GM23338 (cell line): ENCODE measurements around the gene HACD2. TPM values are rescaled to one million over a fixed set of nuclear protein-coding genes. Genes with fewer than 3 reads are reported as not detected.

ENCODE experiments used
- ATAC-seq: fragments of 200-7000 bp; cut with Tn5 transposase; 3 replicates; pipeline ENCODE4 v1.9.1; 2020
- DNase-seq: peaks from one replicate; pipeline ENCODE4 v3.0.0-alpha.2; 2015; ENCODE audit warnings: low spot score
- H2AFZ ChIP-seq: fragments of 200-600 bp; sonication (generic); 2 replicates; pipeline ENCODE4 v1.8.0; 2016; ENCODE audit warnings: antibody characterized with exemption, mild to moderate bottlenecking, moderate library complexity
- H3F3A ChIP-seq: fragments of 200-600 bp; sonication (generic); replicated peaks from 2 replicates; pipeline ENCODE4 v1.8.0; 2017; ENCODE audit warnings: antibody characterized with exemption, mixed run types, low read depth
- H3K27ac ChIP-seq: fragments of 200-600 bp; sonication (generic); 2 replicates; pipeline ENCODE4 v1.6.1; 2016; ENCODE audit warnings: low read depth
- H3K27me3 ChIP-seq: fragments of 200-600 bp; sonication (generic); 2 replicates; pipeline ENCODE4 v1.8.0; 2016; ENCODE audit warnings: mild to moderate bottlenecking, mixed run types, moderate library complexity; ENCODE audit not compliant: insufficient read depth
- H3K36me3 ChIP-seq: fragments of 200-600 bp; sonication (generic); 2 replicates; pipeline ENCODE4 v1.8.0; 2016; ENCODE audit warnings: mild to moderate bottlenecking; ENCODE audit not compliant: insufficient read depth
- H3K4me1 ChIP-seq: fragments of 200-600 bp; sonication (generic); 2 replicates; pipeline ENCODE4 v1.8.0; 2016; ENCODE audit warnings: mild to moderate bottlenecking, moderate library complexity; ENCODE audit not compliant: insufficient read depth
- H3K4me2 ChIP-seq: fragments of 200-600 bp; sonication (generic); 2 replicates; pipeline ENCODE4 v1.7.1; 2017; ENCODE audit warnings: mixed run types
- H3K4me3 ChIP-seq: fragments of 200-600 bp; sonication (generic); 2 replicates; pipeline ENCODE4 v1.6.1; 2016; ENCODE audit warnings: mixed run types
- H3K79me2 ChIP-seq: fragments of 200-600 bp; sonication (generic); replicated peaks from 2 replicates; pipeline ENCODE4 v1.8.0; 2017; ENCODE audit warnings: mild to moderate bottlenecking; ENCODE audit not compliant: insufficient read depth
- H3K9me2 ChIP-seq: fragments of 200-600 bp; sonication (generic); 2 replicates; pipeline ENCODE4 v1.8.0; 2017; ENCODE audit not compliant: insufficient read depth
- H4K20me1 ChIP-seq: fragments of 200-600 bp; sonication (generic); replicated peaks from 2 replicates; pipeline ENCODE4 v1.8.0; 2017; ENCODE audit warnings: mild to moderate bottlenecking; ENCODE audit not compliant: insufficient read depth
- H3K27ac Mint-ChIP-seq: 2 replicates; pipeline ENCODE4 v1.8.0; 2020; ENCODE audit warnings: inconsistent platforms, mild to moderate bottlenecking, moderate library complexity, mixed read lengths
- H3K27me3 Mint-ChIP-seq: 3 replicates; pipeline ENCODE4 v1.8.0; 2022; ENCODE audit warnings: low read depth, mild to moderate bottlenecking, moderate library complexity, mixed read lengths, inconsistent platforms; ENCODE audit not compliant: insufficient read depth, poor library complexity
- H3K36me3 Mint-ChIP-seq: 3 replicates; pipeline ENCODE4 v1.8.0; 2021; ENCODE audit warnings: low read depth, mild to moderate bottlenecking, inconsistent platforms, moderate library complexity, mixed read lengths
- H3K4me1 Mint-ChIP-seq: 3 replicates; pipeline ENCODE4 v1.8.0; 2020; ENCODE audit warnings: mild to moderate bottlenecking, inconsistent platforms, mixed read lengths
- H3K4me3 Mint-ChIP-seq: 3 replicates; pipeline ENCODE4 v1.8.0; 2021; ENCODE audit warnings: moderate library complexity, mild to moderate bottlenecking, inconsistent platforms, mixed read lengths
- H3K9me3 Mint-ChIP-seq: 3 replicates; pipeline ENCODE4 v1.8.0; 2020; ENCODE audit warnings: moderate library complexity, mild to moderate bottlenecking, inconsistent platforms, mixed read lengths
- CREB1 ChIP-seq: fragments of 250-450 bp; sonication (Bioruptor Pico); IDR thresholded peaks from 2 replicates; pipeline ENCODE4 v1.5.0; 2020; ENCODE audit warnings: low read depth, mild to moderate bottlenecking, moderate library complexity
- CTCF ChIP-seq, 2 experiments: fragments of 200-600 bp in 1 of 2; sonication (generic) in 1 of 2; conservative IDR thresholded peaks; 2 replicates each; pipeline versions ENCODE4 v1.5.1 to v1.6.1; 2016 to 2017; ENCODE audit warnings: antibody characterized with exemption in 2 of 2, low read depth in 2 of 2, mild to moderate bottlenecking in 2 of 2, moderate library complexity in 1 of 2
- ETS1 ChIP-seq: IDR thresholded peaks from 2 replicates; pipeline ENCODE4 v1.6.1; 2016; ENCODE audit warnings: antibody characterized with exemption
- EZH2 ChIP-seq: fragments of 200-600 bp; sonication (generic); IDR thresholded peaks from one replicate; pipeline ENCODE4 v1.8.0; 2017; ENCODE audit warnings: antibody characterized with exemption, mild to moderate bottlenecking, low read depth; ENCODE audit not compliant: unreplicated experiment
- EZH2phosphoT487 ChIP-seq: fragments of 200-600 bp; sonication (generic); IDR thresholded peaks from one replicate; pipeline ENCODE4 v1.8.1; 2018; ENCODE audit warnings: antibody characterized with exemption; ENCODE audit not compliant: unreplicated experiment
- JUNB ChIP-seq: IDR thresholded peaks from one replicate; pipeline ENCODE4 v1.6.1; 2016; ENCODE audit warnings: antibody characterized with exemption; ENCODE audit not compliant: unreplicated experiment
- NANOG ChIP-seq: IDR thresholded peaks from 2 replicates; pipeline ENCODE4 v1.6.1; 2016; ENCODE audit warnings: antibody characterized with exemption, borderline replicate concordance
- POLR2AphosphoS5 ChIP-seq: IDR thresholded peaks from 2 replicates; pipeline ENCODE4 v1.6.1; 2016; ENCODE audit warnings: antibody characterized with exemption, low read depth
- REST ChIP-seq: IDR thresholded peaks from one replicate; pipeline ENCODE4 v1.6.1; 2018; ENCODE audit warnings: antibody characterized with exemption; ENCODE audit not compliant: unreplicated experiment
- STAT1 ChIP-seq: IDR thresholded peaks from one replicate; pipeline ENCODE4 v1.6.1; 2016; ENCODE audit warnings: antibody characterized with exemption; ENCODE audit not compliant: unreplicated experiment
- ZNF114 ChIP-seq: fragments of 250-450 bp; sonication (Bioruptor Pico); IDR thresholded peaks from 2 replicates; pipeline ENCODE4 v1.5.0; 2020; ENCODE audit warnings: mild to moderate bottlenecking, moderate library complexity
- ZNF331 ChIP-seq: fragments of 250-450 bp; sonication (Bioruptor Pico); IDR thresholded peaks from 2 replicates; pipeline ENCODE4 v1.5.0; 2020; ENCODE audit warnings: low read depth, mild to moderate bottlenecking, moderate library complexity
- ZNF462 ChIP-seq: fragments of 250-450 bp; sonication (Bioruptor Pico); IDR thresholded peaks from 2 replicates; pipeline ENCODE4 v1.5.0; 2020; ENCODE audit warnings: mild to moderate bottlenecking, moderate library complexity
- polyA plus RNA-seq: library from polyadenylated mRNA; unstranded; fragments of >200 nt; fragmentation: Nextera tagmentation; extraction: Ambion mirVana; gene quantifications from 2 replicates; pipeline ENCODE4 v1.2.1, GENCODE V29; 2016
- total RNA-seq: library from RNA; depleted of rRNA; stranded (reverse); fragments of >200 nt; shearing (Covaris generic); gene quantifications from 2 replicates; pipeline ENCODE4 v1.2.3, GENCODE V29; 2014

The HACD2 gene
- total and polyA plus RNA-seq, 2 experiments from 2014 or later = 13.4 to 31.5 TPM

GRCh38 chr3:123546133-123546755 is 38.6 kb downstream of the HACD2 start:
- H3K27me3 ChIP-seq = no peaks in the 10 kb centered on the region
- H2AFZ ChIP-seq = no peak overlapping the region
- no peak overlapping the region for H3K4me3 Mint-ChIP-seq
- no peaks in the 10 kb centered on the region; the same call in 2 of the 3 replicates for H3K4me1 Mint-ChIP-seq
- no peak overlapping the region for H3K4me3 ChIP-seq
- TF ChIP-seq EZH2 (no peak), EZH2phosphoT487 (no peak), CTCF (conservative IDR thresholded peaks at IDR 0.05; ENCODE audit: low read depth in 2 of 2) (no peak), ETS1 (no peak), STAT1 (no peak), ZNF462 (CRISPR knock-in tag) (no peak), JUNB (no peak), ZNF114 (no peak), NANOG (no peak), REST (no peak), CREB1 (CRISPR knock-in tag) (no peak), ZNF331 (CRISPR knock-in tag) (no peak), POLR2AphosphoS5 (no peak)
- H3K9me3 Mint-ChIP-seq = no peaks in the 10 kb centered on the region
- no peaks in the 10 kb centered on the region for H3K79me2 ChIP-seq
- H3K9me2 ChIP-seq = no peaks in the 10 kb centered on the region
- H3K4me2 ChIP-seq = no peak overlapping the region
- H3K27ac ChIP-seq = no peak overlapping the region
- H3K27me3 Mint-ChIP-seq = no peaks in the 10 kb centered on the region
- no peaks in the 10 kb centered on the region for H3K4me1 ChIP-seq
- H3K36me3 ChIP-seq = no peaks in the 10 kb centered on the region
- H3K27ac Mint-ChIP-seq = no peak overlapping the region
- H3K36me3 Mint-ChIP-seq = peaks cover 9% of the 10 kb centered on the region; the same call in 2 of the 3 replicates
- no peak for DNase-seq
- peaks cover 15% of the 10 kb centered on the region for H4K20me1 ChIP-seq
- H3F3A ChIP-seq = no peaks in the 10 kb centered on the region
- no peak for ATAC-seq
